Measurements from ENCODE around the gene DEPDC5.

- no peak for TF ChIP-seq CTCF (IDR thresholded peaks at IDR 0.05)
- no peak for TF ChIP-seq POLR2A (IDR thresholded peaks at IDR 0.05)
Measured at GRCh38 chr22:31883989-31884388, 130.2 kb downstream of the DEPDC5 start.
